H9 (cell line): Measurements from ENCODE around the gene MAP3K7CL. TPM values are rescaled to one million over a fixed set of nuclear protein-coding genes. Genes with fewer than 3 reads are reported as not detected.

Experiments used
- DNase-seq: peaks from one replicate; pipeline ENCODE4 v3.0.0-alpha.2; 2017
- H2AFZ ChIP-seq: one replicate; pipeline ENCODE4 v1.6.1; 2013; ENCODE audit warnings: mild to moderate bottlenecking, low read length, control low read depth, moderate library complexity
- H2AK5ac ChIP-seq: 2 replicates; pipeline ENCODE4 v1.6.1; 2013; ENCODE audit warnings: low read length, control low read depth, mixed read lengths; ENCODE audit not compliant: insufficient read length
- H2BK120ac ChIP-seq: one replicate; pipeline ENCODE4 v1.6.1; 2013; ENCODE audit warnings: low read depth, mild to moderate bottlenecking, low read length, control low read depth, inconsistent platforms; ENCODE audit not compliant: poor library complexity, severe bottlenecking
- H2BK12ac ChIP-seq: 2 replicates; pipeline ENCODE4 v1.6.1; 2013; ENCODE audit warnings: low read length, control low read depth, mixed read lengths, low read depth; ENCODE audit not compliant: insufficient read length
- H2BK15ac ChIP-seq: 2 replicates; pipeline ENCODE4 v1.6.1; 2013; ENCODE audit warnings: low read depth, low read length, control low read depth
- H2BK20ac ChIP-seq: one replicate; pipeline ENCODE4 v1.6.1; 2013; ENCODE audit warnings: low read depth, mild to moderate bottlenecking, low read length, control low read depth, inconsistent platforms; ENCODE audit not compliant: poor library complexity, severe bottlenecking
- H2BK5ac ChIP-seq: 2 replicates; pipeline ENCODE4 v1.6.1; 2013; ENCODE audit warnings: low read length, control low read depth, mixed read lengths; ENCODE audit not compliant: insufficient read length
- H3K14ac ChIP-seq: 2 replicates; pipeline ENCODE4 v1.6.1; 2013; ENCODE audit warnings: low read length, control low read depth; ENCODE audit not compliant: insufficient read depth
- H3K18ac ChIP-seq: 2 replicates; pipeline ENCODE4 v1.6.1; 2013; ENCODE audit warnings: low read depth, mild to moderate bottlenecking, mixed read lengths, low read length, control low read depth; ENCODE audit not compliant: insufficient read length
- H3K23ac ChIP-seq: 2 replicates; pipeline ENCODE4 v1.6.1; 2013; ENCODE audit warnings: low read length, control low read depth, mixed read lengths, low read depth; ENCODE audit not compliant: insufficient read length
- H3K23me2 ChIP-seq: 2 replicates; pipeline ENCODE4 v1.6.1; 2013; ENCODE audit warnings: low read depth, mild to moderate bottlenecking, mixed read lengths, low read length, control low read depth; ENCODE audit not compliant: insufficient read length, poor library complexity, severe bottlenecking
- H3K27ac ChIP-seq: 2 replicates; pipeline ENCODE4 v1.5.1; 2013; ENCODE audit warnings: low read length, control low read depth, mixed read lengths, low read depth; ENCODE audit not compliant: insufficient read length
- H3K27me3 ChIP-seq: 2 replicates; pipeline ENCODE4 v1.6.1; 2013; ENCODE audit warnings: low read length, control low read depth, inconsistent platforms; ENCODE audit not compliant: insufficient read depth
- H3K4ac ChIP-seq: 2 replicates; pipeline ENCODE4 v1.6.1; 2013; ENCODE audit warnings: low read depth, mild to moderate bottlenecking, control low read depth, inconsistent platforms, low read length, moderate library complexity
- H3K4me1 ChIP-seq: 2 replicates; pipeline ENCODE4 v1.6.1; 2013; ENCODE audit warnings: low read length, control low read depth, inconsistent platforms; ENCODE audit not compliant: insufficient read depth
- H3K4me2 ChIP-seq: 2 replicates; pipeline ENCODE4 v1.6.1; 2013; ENCODE audit warnings: low read length, control low read depth, mixed read lengths; ENCODE audit not compliant: insufficient read length, insufficient read depth
- H3K56ac ChIP-seq: 2 replicates; pipeline ENCODE4 v1.6.1; 2013; ENCODE audit warnings: low read depth, mild to moderate bottlenecking, mixed read lengths, low read length, control low read depth; ENCODE audit not compliant: insufficient read length
- H3K79me1 ChIP-seq: 2 replicates; pipeline ENCODE4 v1.6.1; 2013; ENCODE audit warnings: low read depth, mild to moderate bottlenecking, moderate library complexity, low read length, control low read depth, inconsistent platforms; ENCODE audit not compliant: insufficient read depth, poor library complexity, severe bottlenecking
- H3K79me2 ChIP-seq: 2 replicates; pipeline ENCODE4 v1.6.1; 2013; ENCODE audit warnings: low read length, control low read depth, inconsistent platforms; ENCODE audit not compliant: insufficient read depth
- H3K9ac ChIP-seq: 2 replicates; pipeline ENCODE4 v1.6.1; 2013; ENCODE audit warnings: low read length, control low read depth, mixed read lengths; ENCODE audit not compliant: insufficient read length; ENCODE audit errors: extremely low read depth
- H3K9me3 ChIP-seq: one replicate; pipeline ENCODE4 v1.6.1; 2013; ENCODE audit warnings: low read depth, low read length, inconsistent platforms; ENCODE audit not compliant: control insufficient read depth
- H3T11ph ChIP-seq: one replicate; pipeline ENCODE4 v1.6.1; 2013; ENCODE audit warnings: mild to moderate bottlenecking, low read length, control low read depth, inconsistent platforms
- H4K20me1 ChIP-seq: one replicate; pipeline ENCODE4 v1.6.1; 2013; ENCODE audit not compliant: control insufficient read depth, insufficient read length, insufficient read depth
- H4K5ac ChIP-seq: 2 replicates; pipeline ENCODE4 v1.6.1; 2013; ENCODE audit warnings: low read depth, mild to moderate bottlenecking, mixed read lengths, low read length, control low read depth; ENCODE audit not compliant: insufficient read length
- H4K8ac ChIP-seq: replicated peaks from 2 replicates; pipeline ENCODE4 v1.6.1; 2013; ENCODE audit warnings: low read length, control low read depth, mixed read lengths, low read depth; ENCODE audit not compliant: insufficient read length
- H4K91ac ChIP-seq: 2 replicates; pipeline ENCODE4 v1.6.1; 2013; ENCODE audit warnings: low read depth, mild to moderate bottlenecking, moderate library complexity, mixed read lengths, low read length, control low read depth; ENCODE audit not compliant: insufficient read length
- H3K27ac Mint-ChIP-seq, 3 experiments: 2 replicates in 2 of 3; 3 replicates in 1 of 3; pipeline ENCODE4 v1.8.0; 2020 to 2021; ENCODE audit warnings: mixed read lengths in 3 of 3, mild to moderate bottlenecking in 1 of 3, moderate library complexity in 1 of 3
- H3K27me3 Mint-ChIP-seq: 2 replicates; pipeline ENCODE4 v1.8.0; 2021; ENCODE audit warnings: low read depth, mild to moderate bottlenecking, moderate library complexity, mixed read lengths
- H3K36me3 Mint-ChIP-seq, 3 experiments: 2 replicates in 2 of 3; 3 replicates in 1 of 3; pipeline ENCODE4 v1.8.0; 2020 to 2021; ENCODE audit warnings: low read depth in 3 of 3, mixed read lengths in 3 of 3; ENCODE audit not compliant: insufficient read depth in 1 of 3
- H3K4me1 Mint-ChIP-seq, 2 experiments: 2 replicates each; pipeline ENCODE4 v1.8.0; 2020; ENCODE audit warnings: mixed read lengths in 2 of 2
- H3K4me3 Mint-ChIP-seq, 2 experiments: 2 replicates in 1 of 2; 3 replicates in 1 of 2; pipeline ENCODE4 v1.8.0; 2020 to 2021; ENCODE audit warnings: mild to moderate bottlenecking in 2 of 2, mixed read lengths in 2 of 2, moderate library complexity in 1 of 2
- H3K9me3 Mint-ChIP-seq, 2 experiments: 2 replicates in 1 of 2; 3 replicates in 1 of 2; pipeline ENCODE4 v1.8.0; 2020; ENCODE audit warnings: mild to moderate bottlenecking in 2 of 2, mixed read lengths in 2 of 2, moderate library complexity in 1 of 2
- WGBS: extraction: QIAGEN DNeasy Blood & Tissue Kit; methylation state at CpG from one replicate; pipeline ENCODE4 v1.1.7; 2013; ENCODE audit warnings: missing lambda C conversion rate, low lambda C conversion rate, mixed read lengths; ENCODE audit not compliant: insufficient read length; ENCODE audit errors: extremely low coverage; 5-methylcytosine and 5-hydroxymethylcytosine counted together
- total RNA-seq: library from RNA; stranded (reverse); gene quantifications from 2 replicates; pipeline ENCODE4 v1.2.1, GENCODE V29; 2021
- TF ChIP-seq, protein P1 (sequence below): fragments of 200-600 bp; sonication (generic); conservative IDR thresholded peaks from 3 replicates; pipeline ENCODE4 v1.8.0; 2021; ENCODE audit warnings: antibody characterized with exemption, mild to moderate bottlenecking

The MAP3K7CL gene
- total RNA-seq, 1 experiment from 2014 or later, result not detected

DNA sequence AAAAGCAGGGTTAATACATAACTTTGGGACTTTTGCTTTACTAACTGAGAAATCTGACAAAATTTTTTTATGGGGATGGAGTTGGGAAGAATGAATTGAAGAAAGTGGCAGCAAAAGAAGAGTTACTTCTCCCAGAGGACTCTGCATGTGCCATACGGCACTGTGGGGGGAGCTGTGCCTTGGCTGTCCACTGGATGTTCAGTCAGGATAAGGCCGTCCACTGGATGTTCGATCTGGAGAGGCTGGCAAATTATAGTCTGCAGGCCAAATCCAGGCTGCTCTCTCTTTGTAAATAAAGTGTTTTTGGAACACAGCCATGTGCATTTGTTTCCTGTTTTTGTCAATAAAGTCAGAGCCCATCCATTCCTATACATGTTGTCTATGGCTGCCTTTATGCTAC lies 4.5 kb upstream of the MAP3K7CL start:
- no peak for DNase-seq
- H3K18ac ChIP-seq, result no peak overlapping the region
- H4K20me1 ChIP-seq, result no peaks in the 10 kb centered on the region
- H4K5ac ChIP-seq, result no peak overlapping the region
- no peak overlapping the region for H3K4me2 ChIP-seq
- H3K23ac ChIP-seq, result no peak overlapping the region
- no peak overlapping the region for H2AK5ac ChIP-seq
- H3K4me3 Mint-ChIP-seq, result no peak overlapping the region
- no peaks in the 10 kb centered on the region for H3K79me2 ChIP-seq
- no CpG with 5 or more reads among the region's 3 CpGs for WGBS
- no peak overlapping the region for H2AFZ ChIP-seq
- no peak overlapping the region for H2BK20ac ChIP-seq
- no peak overlapping the region for H3K4ac ChIP-seq
- H3T11ph ChIP-seq, result no peak overlapping the region
- no peaks in the 10 kb centered on the region for H3K4me1 Mint-ChIP-seq
- 0 out of 7 replicates have a peak, but pooled peaks cover 0 to 1% (median 0%) of the 10 kb centered on the region in 3 experiments for H3K36me3 Mint-ChIP-seq
- peaks cover 6 to 8% of the 10 kb centered on the region in 2 experiments; a peak in 2 of 5 replicates for H3K9me3 Mint-ChIP-seq
- peaks cover 21% of the 10 kb centered on the region for H3K27me3 Mint-ChIP-seq
- H2BK120ac ChIP-seq, result no peak overlapping the region
- H4K91ac ChIP-seq, result no peak overlapping the region
- no peak overlapping the region for H3K27ac ChIP-seq
- no peaks in the 10 kb centered on the region for H3K9me3 ChIP-seq
- no peak overlapping the region for H3K56ac ChIP-seq
- no peaks in the 10 kb centered on the region; the same call in 1 of the 2 replicates for H3K27me3 ChIP-seq
- no peak overlapping the region for H2BK15ac ChIP-seq
- H3K23me2 ChIP-seq, result no peaks in the 10 kb centered on the region
- no peak overlapping the region for H3K14ac ChIP-seq
- no peaks in the 10 kb centered on the region for H3K79me1 ChIP-seq
- H3K4me1 ChIP-seq, result no peaks in the 10 kb centered on the region
- H3K27ac Mint-ChIP-seq, result no peak overlapping the region
- no peak overlapping the region for H4K8ac ChIP-seq
- no peak overlapping the region for H3K9ac ChIP-seq
- H2BK5ac ChIP-seq, result no peak overlapping the region
- TF ChIP-seq, protein P1, sequence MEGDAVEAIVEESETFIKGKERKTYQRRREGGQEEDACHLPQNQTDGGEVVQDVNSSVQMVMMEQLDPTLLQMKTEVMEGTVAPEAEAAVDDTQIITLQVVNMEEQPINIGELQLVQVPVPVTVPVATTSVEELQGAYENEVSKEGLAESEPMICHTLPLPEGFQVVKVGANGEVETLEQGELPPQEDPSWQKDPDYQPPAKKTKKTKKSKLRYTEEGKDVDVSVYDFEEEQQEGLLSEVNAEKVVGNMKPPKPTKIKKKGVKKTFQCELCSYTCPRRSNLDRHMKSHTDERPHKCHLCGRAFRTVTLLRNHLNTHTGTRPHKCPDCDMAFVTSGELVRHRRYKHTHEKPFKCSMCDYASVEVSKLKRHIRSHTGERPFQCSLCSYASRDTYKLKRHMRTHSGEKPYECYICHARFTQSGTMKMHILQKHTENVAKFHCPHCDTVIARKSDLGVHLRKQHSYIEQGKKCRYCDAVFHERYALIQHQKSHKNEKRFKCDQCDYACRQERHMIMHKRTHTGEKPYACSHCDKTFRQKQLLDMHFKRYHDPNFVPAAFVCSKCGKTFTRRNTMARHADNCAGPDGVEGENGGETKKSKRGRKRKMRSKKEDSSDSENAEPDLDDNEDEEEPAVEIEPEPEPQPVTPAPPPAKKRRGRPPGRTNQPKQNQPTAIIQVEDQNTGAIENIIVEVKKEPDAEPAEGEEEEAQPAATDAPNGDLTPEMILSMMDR, result no peak
- no peak overlapping the region for H2BK12ac ChIP-seq
